HEK293T (cell line): ENCODE data around the gene ZIC4.

Source experiments
- ARNT ChIP-seq: fragments of 450-650 bp; IDR thresholded peaks from 2 replicates; pipeline ENCODE4 v1.6.1; 2017; ENCODE audit warnings: mild to moderate bottlenecking
- BHLHE40 ChIP-seq: fragments of 450-650 bp; IDR thresholded peaks from 2 replicates; pipeline ENCODE4 v1.6.1; 2016; ENCODE audit warnings: mild to moderate bottlenecking, moderate library complexity, borderline replicate concordance
- CTBP1 ChIP-seq: fragments of 450-650 bp; IDR thresholded peaks from 2 replicates; pipeline ENCODE4 v1.6.1; 2016; ENCODE audit warnings: borderline replicate concordance
- FOXA1 ChIP-seq: fragments of 450-650 bp; IDR thresholded peaks from 2 replicates; pipeline ENCODE4 v1.6.1; 2016; ENCODE audit warnings: mild to moderate bottlenecking
- FOXM1 ChIP-seq: fragments of 450-650 bp; IDR thresholded peaks from 2 replicates; pipeline ENCODE4 v1.6.1; 2017; ENCODE audit warnings: mild to moderate bottlenecking, borderline replicate concordance
- HDGF ChIP-seq: fragments of 450-650 bp; IDR thresholded peaks from 2 replicates; pipeline ENCODE4 v1.6.1; 2017; ENCODE audit warnings: antibody characterized with exemption, borderline replicate concordance
- LEF1 ChIP-seq: fragments of 450-650 bp; IDR thresholded peaks from 2 replicates; pipeline ENCODE4 v1.6.1; 2017; ENCODE audit warnings: mild to moderate bottlenecking, borderline replicate concordance
- NFRKB ChIP-seq: fragments of 450-650 bp; IDR thresholded peaks from 2 replicates; pipeline ENCODE4 v1.6.1; 2016; ENCODE audit warnings: mild to moderate bottlenecking, moderate library complexity
- SP1 ChIP-seq: fragments of 450-650 bp; IDR thresholded peaks from 2 replicates; pipeline ENCODE4 v1.6.1; 2017
- SUZ12 ChIP-seq: fragments of 450-650 bp; IDR thresholded peaks from 2 replicates; pipeline ENCODE4 v1.6.1; 2016; ENCODE audit warnings: mild to moderate bottlenecking
- TARDBP ChIP-seq: fragments of 450-650 bp; IDR thresholded peaks from 2 replicates; pipeline ENCODE4 v1.6.1; 2016
- ZNF384 ChIP-seq: fragments of 450-650 bp; IDR thresholded peaks from 2 replicates; pipeline ENCODE4 v1.6.1; 2016
- TF ChIP-seq, protein P1 (sequence below): fragments of 450-650 bp; IDR thresholded peaks from 2 replicates; pipeline ENCODE4 v1.6.1; 2016

DNA sequence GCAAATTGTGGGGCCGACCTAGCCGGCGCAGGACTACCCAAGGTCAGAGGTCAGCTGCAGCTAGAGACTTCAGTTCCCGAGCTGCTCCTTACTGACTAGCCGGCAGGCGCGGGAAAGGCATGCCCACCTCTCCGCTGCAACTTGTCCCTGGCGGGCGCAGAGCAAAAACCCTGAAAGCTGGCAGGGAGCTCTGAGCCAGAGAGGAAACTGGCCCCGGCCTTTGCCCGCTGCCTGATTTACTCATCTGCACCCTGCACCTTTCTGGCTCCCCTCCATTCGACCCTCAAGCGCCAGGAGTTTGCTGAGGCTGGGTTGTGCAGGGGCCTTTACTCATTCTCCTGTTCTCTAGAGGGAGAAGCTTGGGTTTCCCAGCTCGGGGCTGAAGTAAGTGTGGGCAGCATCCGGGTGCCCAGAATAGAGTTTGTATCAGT lies 1.5 kb downstream of the ZIC4 start:
- TF ChIP-seq NFRKB (no peak), SP1 (no peak), FOXA1 (no peak), FOXM1 (no peak), CTBP1 (no peak), ZNF384 (no peak), BHLHE40 (no peak), HDGF (no peak), ARNT (no peak), TARDBP (no peak), SUZ12 (no peak), LEF1 (no peak)
- TF ChIP-seq, protein P1, sequence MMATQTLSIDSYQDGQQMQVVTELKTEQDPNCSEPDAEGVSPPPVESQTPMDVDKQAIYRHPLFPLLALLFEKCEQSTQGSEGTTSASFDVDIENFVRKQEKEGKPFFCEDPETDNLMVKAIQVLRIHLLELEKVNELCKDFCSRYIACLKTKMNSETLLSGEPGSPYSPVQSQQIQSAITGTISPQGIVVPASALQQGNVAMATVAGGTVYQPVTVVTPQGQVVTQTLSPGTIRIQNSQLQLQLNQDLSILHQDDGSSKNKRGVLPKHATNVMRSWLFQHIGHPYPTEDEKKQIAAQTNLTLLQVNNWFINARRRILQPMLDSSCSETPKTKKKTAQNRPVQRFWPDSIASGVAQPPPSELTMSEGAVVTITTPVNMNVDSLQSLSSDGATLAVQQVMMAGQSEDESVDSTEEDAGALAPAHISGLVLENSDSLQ: no peak
